GM19351 (cell line): ENCODE measurements around the gene UXS1.

Source experiments
- ATAC-seq: cut with Tn5 transposase; IDR thresholded peaks from one replicate; pipeline ENCODE4 v1.9.1; 2021; ENCODE audit warnings: mild to moderate bottlenecking, moderate library complexity; ENCODE audit not compliant: unreplicated experiment

The UXS1 gene

GRCh38 chr2:106090916-106091618 lies 103.0 kb downstream of the UXS1 start:
- no peak for ATAC-seq

- no peak for ATAC-seq
These were observed 104.5 kb downstream of the UXS1 start for GRCh38 chr2:106089611-106090010.

GRCh38 chr2:106085181-106085940 lies 108.7 kb downstream of the UXS1 start:
- ATAC-seq, result peak; percentile 79

- ATAC-seq, result no peak
These were observed 113.1 kb downstream of the UXS1 start for GRCh38 chr2:106080959-106081358.

- no peak for ATAC-seq
These were observed 116.0 kb downstream of the UXS1 start for GRCh38 chr2:106078096-106078495.

- no peak for ATAC-seq
These were observed 117.2 kb downstream of the UXS1 start for GRCh38 chr2:106076941-106077340.

- no peak for ATAC-seq
These were observed 119.1 kb downstream of the UXS1 start for GRCh38 chr2:106075048-106075447.

GRCh38 chr2:106073678-106074406 lies 120.3 kb downstream of the UXS1 start:
- no peak for ATAC-seq

GRCh38 chr2:106070181-106070580 lies 123.9 kb downstream of the UXS1 start:
- ATAC-seq, result no peak

GRCh38 chr2:106068451-106068850 lies 125.7 kb downstream of the UXS1 start:
- ATAC-seq, result no peak

- ATAC-seq, result no peak
These were observed 127.9 kb downstream of the UXS1 start for GRCh38 chr2:106065983-106066820.

- ATAC-seq, result no peak
These were observed 128.7 kb downstream of the UXS1 start for GRCh38 chr2:106065268-106065982.

GRCh38 chr2:106063181-106063580 lies 130.9 kb downstream of the UXS1 start:
- no peak for ATAC-seq

- no peak for ATAC-seq
These were observed 131.5 kb downstream of the UXS1 start for GRCh38 chr2:106062627-106063026.

GRCh38 chr2:106061611-106062349 lies 132.3 kb downstream of the UXS1 start:
- no peak for ATAC-seq

GRCh38 chr2:106059416-106060065 lies 134.6 kb downstream of the UXS1 start:
- ATAC-seq, result no peak

- no peak for ATAC-seq
These were observed 135.5 kb downstream of the UXS1 start for GRCh38 chr2:106058469-106059137.

- ATAC-seq, result no peak
These were observed 136.9 kb downstream of the UXS1 start for GRCh38 chr2:106057206-106057605.
